SK-N-SH (cell line): ENCODE data around the gene PPP1R37. TPM values are rescaled to one million over a fixed set of nuclear protein-coding genes. Genes with fewer than 3 reads are reported as not detected.

Source experiments
- CTCF ChIA-PET: fragments of 300-600, 350-600 bp; formaldehyde crosslinking; extraction: SDS; loops from one replicate; lab custom pipeline; 2021; lab: Yijun Ruan, JAX
- POLR2A ChIA-PET: fragments of 350-600 bp; sonication (Branson Sonifier 250); formaldehyde crosslinking; extraction: SDS; loops from one replicate; lab custom pipeline; 2020; ENCODE audit warnings: antibody characterized with exemption, inconsistent platforms; lab: Yijun Ruan, JAX
- DNase-seq: peaks from one replicate; pipeline ENCODE4 v3.0.0; 2012
- H2AFZ ChIP-seq: fragments of 200-600 bp; sonication (generic); 2 replicates; pipeline ENCODE4 v1.8.1; 2016; ENCODE audit warnings: antibody characterized with exemption, mild to moderate bottlenecking, low read depth
- H3F3A ChIP-seq: fragments of 200-600 bp; sonication (generic); replicated peaks from 2 replicates; pipeline ENCODE3; 2016; ENCODE audit warnings: antibody characterized with exemption, mild to moderate bottlenecking; ENCODE audit not compliant: insufficient read depth
- H3K27ac ChIP-seq, 2 experiments: fragments of 200-500 bp in 1 of 2; fragments of 200-600 bp in 1 of 2; sonication (Bioruptor generic) in 1 of 2; sonication (generic), shearing (Covaris generic) in 1 of 2; 2 replicates each; pipeline versions ENCODE4 v1.5.1 to v1.6.1; 2014 to 2016; ENCODE audit warnings: low read depth in 2 of 2, inconsistent platforms in 1 of 2, low read length in 1 of 2, mild to moderate bottlenecking in 1 of 2, mixed read lengths in 1 of 2
- H3K27me3 ChIP-seq: fragments of 200-600 bp; sonication (generic), shearing (Covaris generic); 2 replicates; pipeline ENCODE4 v1.6.1; 2016; ENCODE audit warnings: mixed run types; ENCODE audit not compliant: insufficient read depth
- H3K36me3 ChIP-seq, 2 experiments: fragments of 200-500 bp in 1 of 2; fragments of 200-600 bp in 1 of 2; sonication (Bioruptor generic) in 1 of 2; sonication (generic) in 1 of 2; replicated peaks in 1 of 2; 2 replicates each; pipeline versions ENCODE3 to v1.5.1; 2014 to 2016; ENCODE audit warnings: low read length in 1 of 2, mild to moderate bottlenecking in 1 of 2; ENCODE audit not compliant: insufficient read depth in 2 of 2, control insufficient read depth in 1 of 2
- H3K4me1 ChIP-seq, 2 experiments: fragments of 200-500 bp in 1 of 2; fragments of 200-600 bp in 1 of 2; sonication (Bioruptor generic) in 1 of 2; sonication (generic), shearing (Covaris generic) in 1 of 2; 2 replicates each; pipeline versions ENCODE4 v1.5.1 to v1.6.1; 2014 to 2016; ENCODE audit warnings: low read depth in 1 of 2, low read length in 1 of 2, mixed run types in 1 of 2; ENCODE audit not compliant: insufficient read depth in 2 of 2, control insufficient read depth in 1 of 2
- H3K4me2 ChIP-seq: fragments of 200-600 bp; sonication (generic), shearing (Covaris generic); 2 replicates; pipeline ENCODE4 v1.6.1; 2017; ENCODE audit warnings: mixed run types
- H3K4me3 ChIP-seq, 2 experiments: fragments of 200-500 bp in 1 of 2; fragments of 200-600 bp in 1 of 2; sonication (Bioruptor generic) in 1 of 2; sonication (generic), shearing (Covaris generic) in 1 of 2; 2 replicates each; pipeline versions ENCODE4 v1.5.1 to v1.8.1; 2014 to 2016; ENCODE audit warnings: low read depth in 2 of 2, inconsistent platforms in 1 of 2, low read length in 1 of 2, mild to moderate bottlenecking in 1 of 2, mixed read lengths in 1 of 2, moderate library complexity in 1 of 2
- H3K79me2 ChIP-seq: fragments of 200-600 bp; sonication (generic); 2 replicates; pipeline ENCODE4 v1.8.1; 2017; ENCODE audit warnings: mild to moderate bottlenecking; ENCODE audit not compliant: insufficient read depth
- H3K9ac ChIP-seq: fragments of 200-600 bp; sonication (generic); 2 replicates; pipeline ENCODE4 v1.6.1; 2017; ENCODE audit warnings: mixed run types
- H3K9me2 ChIP-seq: fragments of 200-600 bp; sonication (generic); 2 replicates; pipeline ENCODE4 v1.6.1; 2017; ENCODE audit warnings: mixed run types
- H3K9me3 ChIP-seq: fragments of 200-600 bp; sonication (generic); 2 replicates; pipeline ENCODE4 v1.6.1; 2017; ENCODE audit warnings: mixed run types, mild to moderate bottlenecking, moderate library complexity
- H4K20me1 ChIP-seq: fragments of 200-600 bp; sonication (generic); 2 replicates; pipeline ENCODE4 v1.6.1; 2017; ENCODE audit warnings: mild to moderate bottlenecking, mixed run types; ENCODE audit not compliant: insufficient read depth
- ELF1 ChIP-seq: IDR thresholded peaks from 2 replicates; pipeline ENCODE4 v1.4.0; 2012
- FOSL2 ChIP-seq: IDR thresholded peaks from 2 replicates; pipeline ENCODE4 v1.4.0; 2012; ENCODE audit warnings: low read depth, mild to moderate bottlenecking, moderate library complexity, borderline replicate concordance
- GABPA ChIP-seq: IDR thresholded peaks from 2 replicates; pipeline ENCODE4 v1.4.0; 2012; ENCODE audit warnings: low read depth, mild to moderate bottlenecking
- MXI1 ChIP-seq: IDR thresholded peaks from 2 replicates; pipeline ENCODE4 v1.6.1; 2012; ENCODE audit warnings: mild to moderate bottlenecking, low read depth, low read length, improper control_type of control experiment
- NFIC ChIP-seq: IDR thresholded peaks from 2 replicates; pipeline ENCODE4 v1.4.0; 2012; ENCODE audit warnings: borderline replicate concordance
- NRF1 ChIP-seq: IDR thresholded peaks from 2 replicates; pipeline ENCODE4 v1.6.1; 2012; ENCODE audit warnings: low read depth, mild to moderate bottlenecking, low read length
- RAD21 ChIP-seq: IDR thresholded peaks from 2 replicates; pipeline ENCODE4 v1.6.1; 2012; ENCODE audit warnings: mild to moderate bottlenecking, low read length
- RCOR1 ChIP-seq: fragments of 150-350 bp; IDR thresholded peaks from 2 replicates; pipeline ENCODE4 v1.6.1; 2017; ENCODE audit warnings: antibody characterized with exemption, low read length
- RFX5 ChIP-seq: IDR thresholded peaks from 2 replicates; pipeline ENCODE4 v1.6.1; 2012; ENCODE audit warnings: mild to moderate bottlenecking, improper control_type of control experiment, low read length
- SIN3A ChIP-seq: IDR thresholded peaks from 2 replicates; pipeline ENCODE4 v1.6.1; 2012; ENCODE audit warnings: low read depth, mild to moderate bottlenecking, low read length, moderate library complexity, borderline replicate concordance
- TCF12 ChIP-seq: IDR thresholded peaks from 2 replicates; pipeline ENCODE4 v1.4.0; 2012
- WGBS: methylation state at CpG from one replicate; pipeline ENCODE4 v1.1.6; 2017; ENCODE audit warnings: low lambda C conversion rate; 5-methylcytosine and 5-hydroxymethylcytosine counted together
- polyA plus RNA-seq, 3 experiments: library from polyadenylated mRNA; depleted of rRNA; stranded (reverse); fragments of >200 nt; gene quantifications; 2 replicates each; pipeline ENCODE4 v1.2.3, GENCODE V29; 2012
- TF ChIP-seq, protein P1 (sequence below): IDR thresholded peaks from 2 replicates; pipeline ENCODE4 v1.6.1; 2012; ENCODE audit warnings: mild to moderate bottlenecking, low read depth, low read length, moderate library complexity
- TF ChIP-seq, protein P2 (sequence below): fragments of 150-350 bp; IDR thresholded peaks from 2 replicates; pipeline ENCODE4 v1.6.1; 2016; ENCODE audit warnings: mild to moderate bottlenecking, low read depth, low read length

PPP1R37 gene
- polyA plus RNA-seq, 1 of the 3 experiments (the other 2 are of a cell fraction) = 24.4 TPM

DNA sequence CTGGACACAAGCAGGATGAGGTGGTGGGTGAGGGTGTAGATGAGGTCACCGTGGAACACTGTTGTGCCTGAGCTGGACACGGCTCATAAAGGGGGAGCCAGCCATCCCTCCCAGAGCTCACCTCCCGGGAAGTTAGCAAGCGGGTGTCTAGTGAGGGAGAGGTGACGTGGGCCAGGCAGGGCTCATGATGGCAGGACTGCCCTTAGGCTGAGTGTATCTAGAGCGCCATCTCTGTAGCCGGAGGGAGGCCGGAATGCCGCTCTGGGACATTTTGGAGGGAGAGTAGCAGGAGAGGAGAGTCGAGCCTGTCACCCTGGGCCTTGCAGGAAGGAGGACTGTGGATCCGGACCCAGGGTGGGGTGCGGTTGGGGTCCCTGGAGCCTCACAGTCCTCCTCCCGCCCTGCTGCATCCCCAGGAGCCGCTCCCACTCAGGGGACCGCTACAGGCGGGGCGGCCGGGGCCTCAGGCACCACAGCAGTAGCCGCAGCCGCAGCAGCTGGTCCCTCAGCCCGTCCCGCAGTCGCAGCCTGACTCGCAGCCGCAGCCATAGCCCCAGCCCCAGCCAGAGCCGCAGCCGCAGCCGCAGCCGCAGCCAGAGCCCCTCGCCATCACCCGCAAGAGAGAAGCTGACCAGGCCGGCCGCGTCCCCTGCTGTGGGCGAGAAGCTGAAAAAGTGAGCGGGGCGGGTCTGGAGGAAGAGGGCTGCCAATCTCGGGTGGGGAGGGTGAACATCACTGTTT is 25.9 kb upstream of the PPP1R37 start:
- H3K9ac ChIP-seq = no peak overlapping the region
- H4K20me1 ChIP-seq = no peaks in the 10 kb centered on the region
- H3K9me2 ChIP-seq = no peaks in the 10 kb centered on the region
- no peak overlapping the region for H3K4me2 ChIP-seq
- no peaks in the 10 kb centered on the region for H3K79me2 ChIP-seq
- no peak overlapping the region for H3K27ac ChIP-seq
- no peak overlapping the region for H3K4me3 ChIP-seq
- H3K9me3 ChIP-seq = no peaks in the 10 kb centered on the region
- ChIA-PET CTCF (interaction anchor here (1.1 kb wide), 1 partner anchor 21 kb away, joined by 3 read pairs; no protein-coding TSS in a partner anchor), POLR2A (interaction anchor here (1.0 kb wide), 1 partner anchor 13 kb away, joined by 3 read pairs; no protein-coding TSS in a partner anchor)
- WGBS = 97% methylated on average over 17 of the region's 38 CpGs
- TF ChIP-seq GABPA (no peak), NFIC (no peak), SIN3A (no peak), ELF1 (no peak), FOSL2 (no peak), MXI1 (no peak), RAD21 (no peak), TCF12 (no peak), RFX5 (no peak), RCOR1 (no peak), NRF1 (no peak)
- TF ChIP-seq, protein P1, sequence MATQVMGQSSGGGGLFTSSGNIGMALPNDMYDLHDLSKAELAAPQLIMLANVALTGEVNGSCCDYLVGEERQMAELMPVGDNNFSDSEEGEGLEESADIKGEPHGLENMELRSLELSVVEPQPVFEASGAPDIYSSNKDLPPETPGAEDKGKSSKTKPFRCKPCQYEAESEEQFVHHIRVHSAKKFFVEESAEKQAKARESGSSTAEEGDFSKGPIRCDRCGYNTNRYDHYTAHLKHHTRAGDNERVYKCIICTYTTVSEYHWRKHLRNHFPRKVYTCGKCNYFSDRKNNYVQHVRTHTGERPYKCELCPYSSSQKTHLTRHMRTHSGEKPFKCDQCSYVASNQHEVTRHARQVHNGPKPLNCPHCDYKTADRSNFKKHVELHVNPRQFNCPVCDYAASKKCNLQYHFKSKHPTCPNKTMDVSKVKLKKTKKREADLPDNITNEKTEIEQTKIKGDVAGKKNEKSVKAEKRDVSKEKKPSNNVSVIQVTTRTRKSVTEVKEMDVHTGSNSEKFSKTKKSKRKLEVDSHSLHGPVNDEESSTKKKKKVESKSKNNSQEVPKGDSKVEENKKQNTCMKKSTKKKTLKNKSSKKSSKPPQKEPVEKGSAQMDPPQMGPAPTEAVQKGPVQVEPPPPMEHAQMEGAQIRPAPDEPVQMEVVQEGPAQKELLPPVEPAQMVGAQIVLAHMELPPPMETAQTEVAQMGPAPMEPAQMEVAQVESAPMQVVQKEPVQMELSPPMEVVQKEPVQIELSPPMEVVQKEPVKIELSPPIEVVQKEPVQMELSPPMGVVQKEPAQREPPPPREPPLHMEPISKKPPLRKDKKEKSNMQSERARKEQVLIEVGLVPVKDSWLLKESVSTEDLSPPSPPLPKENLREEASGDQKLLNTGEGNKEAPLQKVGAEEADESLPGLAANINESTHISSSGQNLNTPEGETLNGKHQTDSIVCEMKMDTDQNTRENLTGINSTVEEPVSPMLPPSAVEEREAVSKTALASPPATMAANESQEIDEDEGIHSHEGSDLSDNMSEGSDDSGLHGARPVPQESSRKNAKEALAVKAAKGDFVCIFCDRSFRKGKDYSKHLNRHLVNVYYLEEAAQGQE = no peak
- TF ChIP-seq, protein P2, sequence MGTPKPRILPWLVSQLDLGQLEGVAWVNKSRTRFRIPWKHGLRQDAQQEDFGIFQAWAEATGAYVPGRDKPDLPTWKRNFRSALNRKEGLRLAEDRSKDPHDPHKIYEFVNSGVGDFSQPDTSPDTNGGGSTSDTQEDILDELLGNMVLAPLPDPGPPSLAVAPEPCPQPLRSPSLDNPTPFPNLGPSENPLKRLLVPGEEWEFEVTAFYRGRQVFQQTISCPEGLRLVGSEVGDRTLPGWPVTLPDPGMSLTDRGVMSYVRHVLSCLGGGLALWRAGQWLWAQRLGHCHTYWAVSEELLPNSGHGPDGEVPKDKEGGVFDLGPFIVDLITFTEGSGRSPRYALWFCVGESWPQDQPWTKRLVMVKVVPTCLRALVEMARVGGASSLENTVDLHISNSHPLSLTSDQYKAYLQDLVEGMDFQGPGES = no peak
- H3K4me1 ChIP-seq = no peaks in the 10 kb centered on the region
- H3K36me3 ChIP-seq = peaks cover 14 to 56% of the 10 kb centered on the region in 2 experiments
- no peak overlapping the region for H2AFZ ChIP-seq
- no peaks in the 10 kb centered on the region for H3K27me3 ChIP-seq
- peak; percentile 30 for DNase-seq
- no peaks in the 10 kb centered on the region for H3F3A ChIP-seq
